Mucosa of rectum (tissue), 2 donors: Measurements from ENCODE around the gene CACNA1E.
A peak's percentile ranks its signal among the peaks of the same experiment; 100 is the strongest.

Experiments used
- H3K27ac ChIP-seq, 2 donors: one replicate each; pipeline ENCODE4 v1.7.0; 2013; ENCODE audit warnings: inconsistent platforms in 2 of 2, low read depth in 2 of 2, low read length in 2 of 2
- H3K27me3 ChIP-seq, 2 donors: one replicate each; pipeline ENCODE4 v1.7.0; 2013; ENCODE audit warnings: low read length in 2 of 2; ENCODE audit not compliant: control insufficient read depth in 2 of 2, insufficient read depth in 2 of 2
- H3K36me3 ChIP-seq, 2 donors: one replicate each; pipeline ENCODE4 v1.7.0; 2013; ENCODE audit warnings: low read length in 2 of 2; ENCODE audit not compliant: control insufficient read depth in 2 of 2, insufficient read depth in 2 of 2
- H3K4me1 ChIP-seq, 2 donors: one replicate each; pipeline ENCODE4 v1.7.0; 2013; ENCODE audit warnings: low read length in 2 of 2, mild to moderate bottlenecking in 1 of 2; ENCODE audit not compliant: control insufficient read depth in 2 of 2, insufficient read depth in 2 of 2
- H3K4me3 ChIP-seq, 2 donors: one replicate each; pipeline ENCODE4 v1.7.0; 2013; ENCODE audit warnings: low read length in 2 of 2
- H3K9ac ChIP-seq, 2 donors: one replicate each; pipeline ENCODE4 v1.7.0; 2013; ENCODE audit warnings: low read length in 2 of 2, low read depth in 1 of 2, mild to moderate bottlenecking in 1 of 2
- H3K9me3 ChIP-seq, 2 donors: one replicate each; pipeline ENCODE4 v1.7.0; 2013; ENCODE audit warnings: low read length in 2 of 2; ENCODE audit not compliant: control insufficient read depth in 2 of 2
- donor health status: healthy.
- donor health status: Normal muscosa, but diverticular disease.

The CACNA1E gene

DNA sequence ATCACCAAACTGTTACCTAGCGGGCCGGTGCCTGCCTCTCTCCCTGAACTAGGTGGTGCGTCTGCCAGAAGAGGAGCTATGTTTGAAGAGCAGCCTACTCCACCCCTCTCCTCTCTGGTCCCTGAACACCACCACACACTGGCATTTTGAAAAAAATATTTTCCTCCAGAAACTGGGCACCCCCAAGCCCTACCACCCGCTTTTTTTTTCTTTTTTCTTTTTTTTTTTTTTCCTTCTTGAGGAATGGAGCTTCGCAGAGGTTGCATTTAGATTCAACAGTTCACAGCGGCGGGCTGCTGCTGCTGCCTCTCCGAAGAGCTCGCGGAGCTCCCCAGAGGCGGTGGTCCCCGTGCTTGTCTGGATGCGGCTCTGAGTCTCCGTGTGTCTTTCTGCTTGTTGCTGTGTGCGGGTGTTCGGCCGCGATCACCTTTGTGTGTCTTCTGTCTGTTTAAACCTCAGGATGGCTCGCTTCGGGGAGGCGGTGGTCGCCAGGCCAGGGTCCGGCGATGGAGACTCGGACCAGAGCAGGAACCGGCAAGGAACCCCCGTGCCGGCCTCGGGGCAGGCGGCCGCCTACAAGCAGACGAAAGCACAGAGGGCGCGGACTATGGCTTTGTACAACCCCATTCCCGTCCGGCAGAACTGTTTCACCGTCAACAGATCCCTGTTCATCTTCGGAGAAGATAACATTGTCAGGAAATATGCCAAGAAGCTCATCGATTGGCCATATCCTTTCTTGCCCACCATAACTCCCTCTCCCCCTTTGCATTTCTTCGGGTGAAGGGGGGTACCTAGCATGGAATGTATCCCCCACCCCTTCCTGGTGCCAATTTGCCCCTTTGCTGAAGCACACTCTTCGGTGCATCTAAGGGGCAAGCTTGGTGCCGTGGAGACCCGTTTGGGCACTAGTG, at the start of gene CACNA1E:
CACNA1E (plus strand) TSS at position 233 of the 911 bp plus-strand sequence; CDS start at position 461, 228 bp downstream.
- Histone ChIP-seq H3K36me3 (no peaks in the 10 kb centered on the region), H3K27ac (no peak within 1 kb of the TSS), H3K27me3 (peaks cover 34 to 41% of the 10 kb centered on the region in 2 donors), H3K9ac (no peak within 1 kb of the TSS), H3K9me3 (peaks cover 0 to 2% of the 10 kb centered on the region in 2 donors), H3K4me3 (peak within 1 kb of the TSS; percentile 17 to 51), H3K4me1 (no peaks in the 10 kb centered on the region)

DNA sequence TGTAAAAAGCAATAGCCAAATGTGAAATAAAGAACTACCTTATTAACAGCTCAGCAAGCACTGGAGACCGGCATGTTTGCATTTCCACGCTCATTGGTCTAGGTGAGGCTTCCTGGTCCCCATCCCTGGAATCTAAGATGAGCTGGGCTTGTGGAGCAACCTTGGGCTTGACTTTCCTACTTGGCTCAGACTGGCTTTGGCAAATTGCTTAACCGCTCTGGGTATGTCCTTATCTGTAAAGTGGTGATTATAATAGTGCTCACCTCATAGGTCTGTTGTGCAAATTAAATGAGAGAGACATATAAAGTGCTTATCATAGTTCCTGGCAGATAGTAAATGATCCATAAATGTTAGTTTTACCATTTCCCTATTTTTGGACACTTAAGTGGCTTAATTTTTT, 49.4 kb upstream of the CACNA1E start:
- Histone ChIP-seq H3K4me1 (no peaks in the 10 kb centered on the region), H3K27ac (no peak overlapping the region), H3K9ac (no peak overlapping the region)

DNA sequence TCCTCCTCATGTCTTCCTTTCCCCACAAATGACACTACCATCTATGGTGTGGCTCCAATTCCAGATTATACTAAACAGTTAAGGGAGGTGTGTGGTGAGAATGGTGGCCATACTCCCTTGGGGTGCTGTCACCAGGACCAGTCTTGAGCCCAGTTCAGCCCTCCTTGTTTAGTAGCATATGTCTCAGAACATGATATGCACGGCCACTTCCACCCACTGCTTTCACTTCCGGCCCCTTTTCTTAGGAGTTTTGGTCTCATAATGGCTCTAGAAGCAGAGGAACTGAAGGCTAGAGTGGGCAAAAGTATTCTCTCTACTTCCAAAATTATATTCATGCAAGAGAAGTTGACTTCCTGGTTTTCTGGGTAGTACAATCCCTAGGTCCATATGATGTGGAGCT, 45.3 kb upstream of the CACNA1E start:
- Histone ChIP-seq H3K27ac (no peak overlapping the region), H3K4me1 (peaks cover 2 to 9% of the 10 kb centered on the region in 2 donors), H3K9me3 (no peaks in the 10 kb centered on the region), H3K4me3 (no peak overlapping the region), H3K36me3 (no peaks in the 10 kb centered on the region), H3K27me3 (no peaks in the 10 kb centered on the region), H3K9ac (no peak overlapping the region)

More for the DNA sequence above, 49.4 kb upstream of the CACNA1E start:
- no peaks in the 10 kb centered on the region for H3K27me3 ChIP-seq
- no peak overlapping the region for H3K4me3 ChIP-seq
- H3K36me3 ChIP-seq = no peaks in the 10 kb centered on the region
- no peaks in the 10 kb centered on the region for H3K9me3 ChIP-seq

DNA sequence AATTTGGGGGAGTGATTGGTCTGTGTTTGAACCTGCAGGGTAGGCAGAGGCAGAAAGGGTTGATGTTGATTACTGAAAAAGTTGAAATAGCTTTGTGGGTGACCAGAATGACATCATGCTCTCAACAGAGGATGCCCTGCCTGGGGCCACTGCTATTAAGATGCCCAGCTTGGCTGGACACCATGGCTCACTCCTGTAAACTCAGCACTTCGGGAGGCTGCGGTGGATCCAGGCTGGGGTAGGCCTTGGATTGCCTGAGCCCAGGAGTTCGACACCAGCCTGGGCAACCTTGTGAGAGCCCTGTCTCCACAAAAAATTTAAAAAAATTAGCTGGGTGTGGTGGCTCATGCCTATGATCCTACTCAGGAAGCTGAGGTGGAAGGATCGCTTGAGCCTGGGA, 42.8 kb upstream of the CACNA1E start:
- H3K4me1 ChIP-seq = peaks cover 2 to 9% of the 10 kb centered on the region in 2 donors
- H3K9ac ChIP-seq = no peak overlapping the region
- no peaks in the 10 kb centered on the region for H3K36me3 ChIP-seq
- H3K9me3 ChIP-seq = no peaks in the 10 kb centered on the region
- H3K27ac ChIP-seq = no peak overlapping the region
- H3K27me3 ChIP-seq = no peaks in the 10 kb centered on the region
- H3K4me3 ChIP-seq = no peak overlapping the region

DNA sequence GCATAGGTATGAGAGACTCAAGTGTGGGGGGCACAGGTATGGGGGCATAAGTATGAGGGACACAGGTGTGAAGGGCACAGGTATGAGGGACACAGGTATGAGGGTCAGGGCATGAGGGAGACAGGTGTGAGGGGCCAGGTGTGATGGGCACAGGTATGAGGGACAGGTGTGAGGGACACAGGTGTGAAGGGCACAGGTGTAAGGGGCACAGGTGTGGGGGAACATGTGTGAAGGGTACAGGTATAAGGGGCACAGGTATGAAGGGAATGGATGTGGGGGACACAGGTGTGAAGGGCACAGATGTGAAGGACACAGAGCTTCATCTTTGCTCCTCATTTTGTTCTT, 41.2 kb upstream of the CACNA1E start:
- H3K9me3 ChIP-seq = no peaks in the 10 kb centered on the region
- H3K27me3 ChIP-seq = no peaks in the 10 kb centered on the region
- H3K4me1 ChIP-seq = peaks cover 2 to 9% of the 10 kb centered on the region in 2 donors
- H3K9ac ChIP-seq = no peak overlapping the region
- no peak overlapping the region for H3K27ac ChIP-seq
- no peak overlapping the region for H3K4me3 ChIP-seq
- H3K36me3 ChIP-seq = no peaks in the 10 kb centered on the region

DNA sequence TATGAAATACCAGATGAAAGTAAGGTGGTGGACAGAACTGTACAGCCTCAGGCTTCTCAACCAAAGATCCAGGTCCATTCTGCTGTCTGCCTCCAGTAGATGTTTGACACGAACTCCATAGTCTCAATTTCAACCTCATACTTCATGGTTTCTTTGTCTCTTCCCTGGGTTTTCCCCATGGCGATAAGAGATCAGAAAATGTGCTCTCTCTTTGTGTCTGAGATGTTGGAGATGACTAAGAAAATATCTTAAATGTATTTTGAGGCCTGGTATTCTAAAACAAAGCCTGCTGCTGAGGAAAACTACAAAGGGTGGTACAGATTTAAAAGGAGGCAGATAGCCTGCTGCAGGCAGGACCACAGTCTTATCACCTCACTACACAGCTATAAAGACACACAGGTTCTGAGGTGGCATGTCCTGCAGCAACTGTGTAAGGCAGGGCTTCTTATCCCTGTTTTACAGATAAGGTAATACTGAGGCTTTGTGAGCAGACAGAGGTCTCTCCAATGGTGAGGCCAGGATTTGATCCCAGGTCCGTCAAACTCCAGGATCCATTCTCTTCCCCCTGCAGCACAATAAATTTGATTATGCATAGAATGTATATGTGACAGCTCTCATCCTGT, 40.0 kb upstream of the CACNA1E start:
- no peak overlapping the region for H3K4me3 ChIP-seq
- no peaks in the 10 kb centered on the region for H3K9me3 ChIP-seq
- H3K9ac ChIP-seq = no peak overlapping the region
- no peak overlapping the region for H3K27ac ChIP-seq
- no peaks in the 10 kb centered on the region for H3K27me3 ChIP-seq
- peaks cover 2 to 9% of the 10 kb centered on the region in 2 donors for H3K4me1 ChIP-seq
- no peaks in the 10 kb centered on the region for H3K36me3 ChIP-seq

DNA sequence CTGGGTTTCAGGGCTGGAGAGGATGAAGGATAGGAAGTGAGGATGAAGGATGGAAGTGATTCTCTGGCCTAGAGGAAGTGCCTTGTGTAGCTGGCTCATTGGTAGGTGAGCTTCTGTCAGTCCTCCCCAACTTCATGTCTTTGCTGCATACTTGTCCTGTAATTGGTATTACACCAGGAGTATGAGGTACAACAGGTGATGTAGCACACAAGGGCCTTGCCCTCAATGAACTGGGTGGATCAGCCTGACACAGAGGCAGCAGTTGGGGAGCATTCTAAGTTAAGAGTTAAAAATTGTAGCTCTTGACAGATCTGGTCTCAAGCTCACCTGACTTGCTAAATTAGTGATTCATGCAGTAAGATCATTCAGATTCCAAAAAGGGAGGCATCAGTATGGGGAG, 37.9 kb upstream of the CACNA1E start:
- Histone ChIP-seq H3K4me1 (peaks cover 2 to 9% of the 10 kb centered on the region in 2 donors), H3K9ac (no peak overlapping the region), H3K4me3 (no peak overlapping the region), H3K36me3 (no peaks in the 10 kb centered on the region), H3K27ac (no peak overlapping the region), H3K9me3 (no peaks in the 10 kb centered on the region), H3K27me3 (no peaks in the 10 kb centered on the region)

DNA sequence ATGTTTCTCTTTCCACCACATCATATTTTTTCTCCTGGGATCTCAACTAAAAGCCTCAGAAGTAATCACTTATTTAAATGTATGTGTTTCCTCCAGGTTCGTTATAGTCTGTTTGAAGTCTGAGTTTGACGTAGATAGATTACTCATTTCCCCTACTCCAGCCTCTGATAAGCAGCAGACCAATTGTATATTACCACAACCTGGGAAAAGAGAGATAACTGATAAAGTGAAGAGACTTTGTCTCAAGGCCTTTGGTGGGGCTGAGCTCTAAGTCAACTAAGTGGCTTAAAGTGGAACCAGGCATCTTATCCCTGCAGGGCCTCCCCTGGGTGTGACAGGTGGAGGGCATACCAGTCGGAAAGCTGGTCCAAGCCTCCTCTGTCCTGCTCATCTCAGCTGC, 34.9 kb upstream of the CACNA1E start:
- H3K27ac ChIP-seq = no peak overlapping the region
- no peak overlapping the region for H3K9ac ChIP-seq
- no peaks in the 10 kb centered on the region for H3K4me1 ChIP-seq
- H3K27me3 ChIP-seq = no peaks in the 10 kb centered on the region
- no peaks in the 10 kb centered on the region for H3K9me3 ChIP-seq
- H3K36me3 ChIP-seq = no peaks in the 10 kb centered on the region
- no peak overlapping the region for H3K4me3 ChIP-seq

DNA sequence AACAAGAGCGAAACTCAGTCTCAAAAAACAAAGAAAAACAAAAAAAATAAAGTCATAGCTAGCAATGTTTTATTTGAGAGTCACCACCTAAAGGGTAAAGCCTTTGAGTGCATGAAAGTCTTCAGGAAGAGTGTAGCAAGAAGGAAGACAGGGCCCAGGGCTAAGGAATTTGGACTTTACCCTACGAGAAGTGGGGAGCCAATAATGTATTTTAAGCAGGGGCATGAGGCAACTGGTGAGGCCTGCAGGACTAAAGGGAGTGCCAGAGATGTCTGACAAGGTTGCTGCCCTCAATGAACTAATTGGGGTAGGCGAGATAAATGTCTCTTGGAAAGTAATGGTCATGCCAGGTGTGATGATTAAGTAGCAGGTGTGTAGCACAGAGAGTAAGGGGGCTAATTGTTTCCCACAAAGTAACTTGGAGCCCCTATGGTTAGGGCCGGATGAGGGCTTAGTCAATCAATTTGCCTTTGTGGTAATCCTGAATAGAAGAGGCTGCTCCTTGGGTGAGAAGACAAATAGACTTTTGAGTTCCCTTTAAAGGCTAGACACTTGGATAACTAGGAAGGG, 31.6 kb upstream of the CACNA1E start:
- Histone ChIP-seq H3K27ac (no peak overlapping the region), H3K4me1 (no peaks in the 10 kb centered on the region), H3K27me3 (no peaks in the 10 kb centered on the region)

DNA sequence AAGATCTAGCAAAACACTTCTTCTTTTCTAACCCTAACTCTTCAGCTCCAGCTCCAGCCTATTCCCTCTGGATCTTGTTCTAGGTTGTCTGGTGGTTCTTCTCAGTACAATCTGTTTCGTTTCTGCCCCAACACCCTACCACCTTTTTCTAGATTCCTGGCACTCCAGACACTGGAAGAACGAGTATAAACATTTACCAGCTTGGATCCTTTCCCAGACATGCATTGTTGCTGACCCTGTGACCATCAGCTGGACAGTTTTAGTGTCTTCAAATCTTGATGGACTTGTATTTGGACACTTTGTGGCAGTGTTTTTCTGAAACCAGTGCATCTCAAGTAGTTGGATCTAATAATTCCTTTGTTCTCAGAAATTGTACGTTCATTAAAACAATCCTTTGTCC, 30.6 kb upstream of the CACNA1E start:
- Histone ChIP-seq H3K27me3 (no peaks in the 10 kb centered on the region), H3K36me3 (no peaks in the 10 kb centered on the region), H3K4me3 (no peak overlapping the region), H3K4me1 (no peaks in the 10 kb centered on the region), H3K9ac (no peak overlapping the region), H3K27ac (no peak overlapping the region), H3K9me3 (no peaks in the 10 kb centered on the region)

More for the DNA sequence above, 31.6 kb upstream of the CACNA1E start:
- Histone ChIP-seq H3K9me3 (no peaks in the 10 kb centered on the region), H3K36me3 (no peaks in the 10 kb centered on the region), H3K4me3 (no peak overlapping the region), H3K9ac (no peak overlapping the region)
